ENCODE measurements around the gene PI16. TPM values are rescaled to one million over a fixed set of nuclear protein-coding genes. Genes with fewer than 3 reads are reported as not detected.

The PI16 gene
- total RNA-seq, 4 donors from 2014 or later = 44.8 to 64.3 (median 56.9) TPM

GRCh38 chr6:36973647-36974046 lies 19.1 kb downstream of the PI16 start:
- Histone ChIP-seq H3K27me3 (no peaks in the 10 kb centered on the region), H3K4me3 (no peak overlapping the region), H3K4me1 (peaks cover 9 to 82% (median 23%) of the 10 kb centered on the region in 4 donors), H3K36me3 (peaks cover 95 to 100% (median 99%) of the 10 kb centered on the region in 4 donors), H3K9me3 (no peaks in the 10 kb centered on the region), H3K27ac (replicated peaks in 1 of 4) (no peak overlapping the region)
- no peak for DNase-seq (ENCODE audit: extremely low spot score)
- intact Hi-C loops (cut with DNase I) = no loop called here
- TF ChIP-seq CTCF (IDR thresholded peaks at IDR 0.05) (no peak), EP300 (IDR thresholded peaks at IDR 0.05) (no peak), POLR2AphosphoS5 (IDR thresholded peaks at IDR 0.05) (no peak), POLR2A (IDR thresholded peaks at IDR 0.05; ENCODE audit: low read depth) (no peak)
- 71% methylated on average over 4 of the region's 4 CpGs for WGBS

- Histone ChIP-seq H3K36me3 (peaks cover 78 to 91% (median 83%) of the 10 kb centered on the region in 4 donors), H3K27ac (replicated peaks in 1 of 4) (peak overlapping the region in 1 of 4 donors; percentile 3), H3K4me3 (no peak overlapping the region), H3K9me3 (no peaks in the 10 kb centered on the region), H3K4me1 (peaks cover 23 to 84% (median 28%) of the 10 kb centered on the region in 4 donors), H3K27me3 (no peaks in the 10 kb centered on the region)
- no peak for DNase-seq (ENCODE audit: extremely low spot score)
- intact Hi-C loops (cut with DNase I) = loop anchor here (5.0 kb wide), 1 partner anchor 42 kb away; no protein-coding TSS in a partner anchor
- WGBS = 71% methylated on average over 5 of the region's 7 CpGs
- TF ChIP-seq EP300 (IDR thresholded peaks at IDR 0.05) = no peak
- no peak for TF ChIP-seq CTCF (IDR thresholded peaks at IDR 0.05)
- no peak for TF ChIP-seq POLR2A (IDR thresholded peaks at IDR 0.05; ENCODE audit: low read depth)
- TF ChIP-seq POLR2AphosphoS5 (IDR thresholded peaks at IDR 0.05) = no peak
Measured at GRCh38 chr6:36975231-36976006, 20.9 kb downstream of the PI16 start.

GRCh38 chr6:36976007-36976264 lies 21.4 kb downstream of the PI16 start:
- TF ChIP-seq POLR2A (IDR thresholded peaks at IDR 0.05; ENCODE audit: low read depth) (no peak), EP300 (IDR thresholded peaks at IDR 0.05) (no peak), CTCF (IDR thresholded peaks at IDR 0.05) (no peak), POLR2AphosphoS5 (IDR thresholded peaks at IDR 0.05) (no peak)
- no peaks in the 10 kb centered on the region for H3K27me3 ChIP-seq
- H3K36me3 ChIP-seq = peaks cover 72 to 91% (median 82%) of the 10 kb centered on the region in 4 donors
- H3K4me1 ChIP-seq = peaks cover 29 to 84% (median 34%) of the 10 kb centered on the region in 4 donors
- intact Hi-C loops (cut with DNase I) = loop anchor here (5.0 kb wide), 1 partner anchor 41 kb away; no protein-coding TSS in a partner anchor
- peak overlapping the region in 1 of 4 donors; percentile 3 for H3K27ac ChIP-seq (replicated peaks in 1 of 4)
- DNase-seq (ENCODE audit: extremely low spot score) = no peak
- no peak overlapping the region for H3K4me3 ChIP-seq
- WGBS = 94% methylated on average over 4 of the region's 4 CpGs
- no peaks in the 10 kb centered on the region for H3K9me3 ChIP-seq

GRCh38 chr6:36976509-36976908 lies 22.0 kb downstream of the PI16 start:
- H3K9me3 ChIP-seq = no peaks in the 10 kb centered on the region
- H3K4me1 ChIP-seq = peaks cover 34 to 84% (median 39%) of the 10 kb centered on the region in 4 donors
- TF ChIP-seq POLR2AphosphoS5 (IDR thresholded peaks at IDR 0.05) = no peak
- TF ChIP-seq CTCF (IDR thresholded peaks at IDR 0.05) = no peak
- no peak for TF ChIP-seq EP300 (IDR thresholded peaks at IDR 0.05)
- TF ChIP-seq POLR2A (IDR thresholded peaks at IDR 0.05; ENCODE audit: low read depth) = no peak
- no peak overlapping the region for H3K27ac ChIP-seq (replicated peaks in 1 of 4)
- H3K36me3 ChIP-seq = peaks cover 67 to 90% (median 82%) of the 10 kb centered on the region in 4 donors
- H3K4me3 ChIP-seq = no peak overlapping the region
- WGBS = 97% methylated on average over 5 of the region's 7 CpGs
- intact Hi-C loops (cut with DNase I) = loop anchor here (5.0 kb wide), 1 partner anchor 41 kb away; no protein-coding TSS in a partner anchor
- no peaks in the 10 kb centered on the region for H3K27me3 ChIP-seq
- DNase-seq (ENCODE audit: extremely low spot score) = no peak
